HFF-Myc (cell line): ENCODE results near the gene CAPN13.

Experiments
- DNase-seq: peaks from one replicate; pipeline ENCODE4 v3.0.0-alpha.2; 2011; ENCODE audit warnings: low read depth; ENCODE audit errors: extremely low read depth
- H3K4me3 ChIP-seq: replicated peaks from 2 replicates; pipeline ENCODE4 v1.5.1; 2011; ENCODE audit warnings: low read depth, mild to moderate bottlenecking, control low read depth, low read length
- TF ChIP-seq, protein P1 (sequence below): IDR thresholded peaks from 2 replicates; pipeline ENCODE4 v1.5.1; 2012; ENCODE audit warnings: mild to moderate bottlenecking, low read depth, low read length, control low read depth; ENCODE audit errors: missing control alignments

The CAPN13 gene

DNA sequence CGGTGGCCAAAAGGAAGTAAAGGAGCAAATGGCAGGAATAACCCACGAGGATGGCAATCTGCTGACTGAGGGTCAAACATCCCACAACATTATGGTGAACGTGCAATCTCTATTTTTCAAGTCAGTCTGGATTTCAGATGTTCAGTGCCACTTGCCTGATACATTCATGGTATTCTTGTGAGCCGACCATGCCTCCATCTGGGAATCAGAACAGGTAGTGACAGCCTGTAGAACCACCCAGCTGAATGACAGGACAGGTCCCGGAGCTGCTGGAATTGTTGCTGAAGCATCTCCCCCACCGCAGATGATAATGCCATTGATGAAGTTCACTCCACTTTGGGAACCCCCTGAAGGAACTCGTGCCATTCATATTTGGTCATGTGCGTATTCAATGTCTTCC lies 123.2 kb downstream of the CAPN13 start:
- DNase-seq = no peak
- TF ChIP-seq, protein P1, sequence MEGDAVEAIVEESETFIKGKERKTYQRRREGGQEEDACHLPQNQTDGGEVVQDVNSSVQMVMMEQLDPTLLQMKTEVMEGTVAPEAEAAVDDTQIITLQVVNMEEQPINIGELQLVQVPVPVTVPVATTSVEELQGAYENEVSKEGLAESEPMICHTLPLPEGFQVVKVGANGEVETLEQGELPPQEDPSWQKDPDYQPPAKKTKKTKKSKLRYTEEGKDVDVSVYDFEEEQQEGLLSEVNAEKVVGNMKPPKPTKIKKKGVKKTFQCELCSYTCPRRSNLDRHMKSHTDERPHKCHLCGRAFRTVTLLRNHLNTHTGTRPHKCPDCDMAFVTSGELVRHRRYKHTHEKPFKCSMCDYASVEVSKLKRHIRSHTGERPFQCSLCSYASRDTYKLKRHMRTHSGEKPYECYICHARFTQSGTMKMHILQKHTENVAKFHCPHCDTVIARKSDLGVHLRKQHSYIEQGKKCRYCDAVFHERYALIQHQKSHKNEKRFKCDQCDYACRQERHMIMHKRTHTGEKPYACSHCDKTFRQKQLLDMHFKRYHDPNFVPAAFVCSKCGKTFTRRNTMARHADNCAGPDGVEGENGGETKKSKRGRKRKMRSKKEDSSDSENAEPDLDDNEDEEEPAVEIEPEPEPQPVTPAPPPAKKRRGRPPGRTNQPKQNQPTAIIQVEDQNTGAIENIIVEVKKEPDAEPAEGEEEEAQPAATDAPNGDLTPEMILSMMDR = no peak
- H3K4me3 ChIP-seq = no peak overlapping the region

DNA sequence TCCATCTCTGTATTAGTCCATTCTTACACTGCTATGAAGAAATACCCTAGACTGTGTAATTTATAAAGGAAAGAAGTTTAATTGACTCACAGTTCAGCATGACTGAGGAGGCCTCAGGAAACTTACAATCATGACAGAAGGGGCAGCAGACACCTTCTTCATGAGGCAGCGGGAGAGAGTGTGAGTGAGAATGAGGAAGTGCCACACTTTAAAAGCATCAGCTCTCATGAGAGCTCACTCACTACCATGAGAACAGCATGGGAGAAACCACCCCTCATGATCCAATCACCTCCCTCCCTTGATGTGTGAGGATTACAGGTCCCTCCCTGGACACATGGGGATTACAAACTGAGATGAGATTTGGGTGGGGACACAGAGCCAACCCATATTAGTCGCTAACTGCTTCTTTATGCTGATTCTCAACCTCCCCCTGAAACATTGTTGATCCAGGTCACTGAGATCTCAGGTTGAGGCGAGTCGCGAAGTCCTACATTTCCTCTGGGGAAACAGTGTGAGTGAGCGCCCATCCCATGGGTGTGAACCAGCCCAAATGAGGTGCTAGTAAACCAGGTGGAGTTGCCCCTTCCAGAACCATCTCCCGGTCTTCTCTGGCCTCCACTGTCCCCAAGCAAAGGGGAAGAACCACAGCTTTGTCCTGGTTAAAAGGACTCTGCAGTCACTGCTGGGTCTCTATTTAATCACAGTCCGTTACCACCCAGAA lies 123.8 kb downstream of the CAPN13 start:
- TF ChIP-seq, protein P1 = no peak
- no peak overlapping the region for H3K4me3 ChIP-seq
- DNase-seq = no peak

DNA sequence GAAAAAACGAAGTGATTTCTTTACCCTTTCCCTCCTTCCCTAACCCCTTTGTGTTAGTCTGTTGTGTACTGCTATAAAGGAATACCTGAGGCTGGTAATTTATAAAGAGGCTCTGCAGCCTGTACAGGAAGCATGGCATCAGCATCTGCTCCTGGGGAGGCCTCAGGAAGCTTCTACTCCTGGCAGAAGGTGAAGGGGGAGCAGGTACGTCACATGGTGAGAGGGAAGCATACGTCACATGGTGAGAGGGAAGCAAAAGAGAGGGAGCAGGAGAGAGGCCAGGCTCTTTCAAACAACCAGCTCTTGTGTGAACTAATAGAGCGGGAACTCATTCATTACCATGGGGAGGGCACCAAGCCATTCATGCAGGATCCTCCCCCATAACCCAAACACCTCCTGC lies 126.2 kb downstream of the CAPN13 start:
- TF ChIP-seq, protein P1 = no peak
- DNase-seq = no peak

DNA sequence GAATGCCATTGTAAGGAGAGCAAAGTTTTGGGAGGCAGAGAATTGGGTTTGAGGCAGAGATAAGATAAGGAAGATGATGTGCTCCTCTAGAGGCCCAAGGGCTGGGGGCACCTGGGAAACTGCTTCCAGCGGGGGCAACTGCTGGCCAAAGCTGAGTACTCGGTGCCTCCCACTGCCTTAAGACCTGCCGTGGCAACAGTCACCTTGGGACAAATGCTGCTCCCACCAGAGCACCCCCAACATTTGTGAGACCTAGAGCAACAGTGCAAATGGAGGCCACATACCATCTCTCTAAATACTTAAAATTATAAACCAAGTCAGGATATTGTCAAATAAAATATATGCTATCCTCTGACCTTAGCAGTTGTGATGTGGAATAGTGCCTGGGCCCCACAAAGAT lies 127.1 kb downstream of the CAPN13 start:
- DNase-seq = no peak
- TF ChIP-seq, protein P1 = no peak
- H3K4me3 ChIP-seq = no peak overlapping the region

More for the DNA sequence above, 126.2 kb downstream of the CAPN13 start:
- no peak overlapping the region for H3K4me3 ChIP-seq

DNA sequence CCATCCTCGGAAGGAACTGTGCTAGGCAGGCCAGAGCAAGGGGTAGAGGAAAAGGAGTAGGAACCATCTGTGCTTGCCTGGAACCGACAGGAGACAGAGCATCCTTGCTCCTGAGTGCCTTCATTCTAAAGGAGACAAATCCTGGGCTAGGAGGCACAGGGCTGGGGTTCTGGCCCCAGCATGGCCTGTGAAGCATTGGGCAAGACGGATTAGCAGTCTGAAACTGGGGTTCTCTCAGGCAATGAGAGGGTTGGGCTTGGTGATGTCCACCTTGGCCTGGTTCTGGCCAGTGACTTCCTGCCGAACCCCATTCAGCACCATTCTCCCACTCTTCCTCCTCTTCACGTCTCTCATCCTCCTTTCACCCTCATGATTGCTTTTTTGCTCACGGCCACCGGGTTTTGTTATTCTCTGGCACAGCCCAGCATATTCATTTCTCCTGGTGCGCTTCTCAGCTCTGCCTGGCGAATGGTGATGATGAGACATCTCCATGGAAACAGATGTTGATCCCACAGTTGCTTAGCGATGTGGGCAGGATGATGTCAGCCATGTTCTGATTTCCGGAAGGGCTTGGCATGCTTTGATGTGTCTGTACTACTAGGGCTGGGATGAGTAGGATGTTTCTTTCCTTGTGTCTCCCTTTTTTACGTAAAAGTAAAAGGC lies 127.7 kb downstream of the CAPN13 start:
- TF ChIP-seq, protein P1 = no peak
- DNase-seq = no peak
- no peak overlapping the region for H3K4me3 ChIP-seq

DNA sequence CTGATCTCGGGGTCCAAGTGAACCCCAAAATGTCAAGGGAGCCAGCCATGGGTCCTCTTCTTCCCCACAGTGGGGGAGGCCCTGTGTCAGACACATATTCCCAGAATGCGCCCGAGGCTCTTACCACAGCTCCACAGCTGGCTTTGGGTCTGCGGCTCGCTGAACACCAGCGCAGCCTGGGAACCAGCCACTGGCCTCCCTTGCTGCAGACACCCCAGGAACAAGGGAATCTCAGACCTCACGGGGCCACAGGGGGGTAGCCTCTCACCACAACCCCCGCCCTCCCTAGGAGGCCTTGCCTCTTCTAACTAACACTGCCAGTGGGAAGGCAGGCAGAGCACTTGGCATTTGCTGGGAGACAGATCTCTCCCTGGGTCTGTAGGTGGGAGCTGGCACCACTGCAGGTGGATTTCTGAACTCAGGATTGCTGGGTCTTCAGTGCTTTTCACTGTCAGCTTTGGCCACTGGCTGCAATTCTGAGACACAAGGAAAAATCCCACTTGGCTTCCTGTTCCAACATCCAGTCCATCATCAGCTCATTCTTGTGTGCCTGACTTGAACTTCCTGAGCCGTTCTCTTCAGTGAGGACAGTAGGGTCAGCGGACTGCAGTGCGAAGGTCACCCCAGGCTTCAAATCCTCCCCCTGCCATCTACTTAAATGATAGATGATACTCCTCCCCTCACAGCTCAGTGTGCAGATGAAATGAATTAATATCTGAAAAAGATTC lies 128.7 kb downstream of the CAPN13 start:
- DNase-seq = no peak
- H3K4me3 ChIP-seq = no peak overlapping the region
- TF ChIP-seq, protein P1 = no peak
